Activated CD4-positive, alpha-beta T cell treated with anti-CD3 and anti-CD28 coated beads, Interleukin-2, Interleukin-4, amounts not matched to agents 100 ng/mL and 50 ng/mL, durations not matched to agents 16 hours and 8 hours (primary cell): ENCODE data around the gene GOLGA2.
A peak's percentile ranks its signal among the peaks of the same experiment; 100 is the strongest.
"Not testable (repeated sequence)": the region's sequence is repeated elsewhere in the genome, so short reads cannot be mapped to it uniquely, and the experiment has no call there.

ENCODE experiments used
- DNase-seq: peaks from one replicate; pipeline ENCODE4 v3.0.0-alpha.2; 2020; ENCODE audit warnings: low spot score

The GOLGA2 gene

GRCh38 chr9:128292009-128292408 lies 16.2 kb upstream of the GOLGA2 start:
- DNase-seq = no peak

GRCh38 chr9:128288273-128289004 lies 12.6 kb upstream of the GOLGA2 start:
- DNase-seq = no peak

GRCh38 chr9:128286440-128286839 lies 10.6 kb upstream of the GOLGA2 start:
- no peak for DNase-seq

- no peak for DNase-seq
Observed at GRCh38 chr9:128285033-128285784, 9.4 kb upstream of the GOLGA2 start.

- DNase-seq = no peak
Observed at GRCh38 chr9:128282500-128282899, 6.7 kb upstream of the GOLGA2 start.

GRCh38 chr9:128280084-128280622 lies 4.3 kb upstream of the GOLGA2 start:
- no peak for DNase-seq

- not testable (repeated sequence) for DNase-seq
Observed at GRCh38 chr9:128279088-128280073, 3.6 kb upstream of the GOLGA2 start.

- DNase-seq = no peak
Observed at GRCh38 chr9:128276574-128277270, 915 bp upstream of the GOLGA2 start.

GRCh38 chr9:128276008-128276573 lies 284 bp upstream of the GOLGA2 start, which contains the start of gene SWI5:
TSS of gene SWI5 (plus strand) at chr9:128276276.
- DNase-seq = peak; percentile 100

- no peak for DNase-seq
Observed at GRCh38 chr9:128274245-128274644, 1.6 kb downstream of the GOLGA2 start.

GRCh38 chr9:128271512-128271911 lies 4.3 kb downstream of the GOLGA2 start:
- no peak for DNase-seq

- DNase-seq = no peak
Observed at GRCh38 chr9:128271112-128271511, 4.7 kb downstream of the GOLGA2 start.

GRCh38 chr9:128266868-128267590 lies 8.8 kb downstream of the GOLGA2 start:
- DNase-seq = no peak

GRCh38 chr9:128265348-128265847 lies 10.4 kb downstream of the GOLGA2 start:
- no peak for DNase-seq

- no peak for DNase-seq
Observed at GRCh38 chr9:128262687-128263086, 13.1 kb downstream of the GOLGA2 start.

GRCh38 chr9:128260340-128260739 lies 15.5 kb downstream of the GOLGA2 start:
- DNase-seq = no peak

- no peak for DNase-seq
Observed at GRCh38 chr9:128259156-128259555, 16.7 kb downstream of the GOLGA2 start.

GRCh38 chr9:128258326-128258725 lies 17.5 kb downstream of the GOLGA2 start:
- no peak for DNase-seq

- no peak for DNase-seq
Observed at GRCh38 chr9:128257907-128258306, 17.9 kb downstream of the GOLGA2 start.
